ENCODE results near the gene CUL5. TPM values are rescaled to one million over a fixed set of nuclear protein-coding genes. Genes with fewer than 3 reads are reported as not detected.

Gene CUL5
- polyA plus RNA-seq, 1 donor (not counting 4 experiments of a cell fraction or from before 2014, with no cell fraction given) = 15.1 TPM

- H3K36me3 ChIP-seq (ENCODE audit: control insufficient read depth in 2 of 2, extremely low read depth in 1 of 2, insufficient read depth in 2 of 2, low read length in 2 of 2) = peaks cover 0 to 5% of the 10 kb centered on the region in 2 experiments
- no peak for FAIRE-seq
- H3K27ac ChIP-seq (ENCODE audit: control insufficient read depth, insufficient read depth, low read length) = no peak overlapping the region
- no peak overlapping the region for H3K4me3 ChIP-seq (ENCODE audit: control insufficient read depth in 2 of 3, extremely low read depth in 1 of 3, insufficient read depth in 2 of 3, low read depth in 1 of 3, low read length in 3 of 3)
- no peaks in the 10 kb centered on the region for H3K4me1 ChIP-seq (ENCODE audit: control insufficient read depth, extremely low read depth, insufficient read depth, low read length)
- H4K20me1 ChIP-seq (ENCODE audit: control insufficient read depth, extremely low read depth, insufficient read depth, low read length) = peaks cover 2% of the 10 kb centered on the region
- DNase-seq (ENCODE audit: low read depth, low spot score) = no peak
- H3K9me1 ChIP-seq (ENCODE audit: control insufficient read depth, extremely low read depth, insufficient read depth, low read length) = no peaks in the 10 kb centered on the region
- no peak for TF ChIP-seq CTCF (optimal IDR thresholded peaks at IDR 0.05 in 1 of 3, IDR thresholded peaks at IDR 0.05 in 1 of 3, conservative IDR thresholded peaks at IDR 0.05 in 1 of 3; ENCODE audit: extremely low read depth in 1 of 3, insufficient read depth in 2 of 3, low read length in 3 of 3)
- TF ChIP-seq EZH2 (IDR thresholded peaks at IDR 0.05; ENCODE audit: low read length) = no peak
- no peak overlapping the region for H3K4me2 ChIP-seq (ENCODE audit: control insufficient read depth, extremely low read depth, insufficient read depth, low read depth, low read length)
- H3K27me3 ChIP-seq (ENCODE audit: control insufficient read depth, extremely low read depth, insufficient read depth, low read length) = no peaks in the 10 kb centered on the region
- H3K9ac ChIP-seq (ENCODE audit: control insufficient read depth, extremely low read depth, insufficient read depth, low read length) = no peak overlapping the region
- H3K9me3 ChIP-seq (ENCODE audit: control insufficient read depth, low read depth, low read length) = no peaks in the 10 kb centered on the region
- dilution Hi-C loops (cut with MboI; ENCODE audit: extremely low pct_ligation_motif_present, low sequenced_read_pairs) = no loop called here
- peaks cover 2% of the 10 kb centered on the region for H3K79me2 ChIP-seq (ENCODE audit: control insufficient read depth, insufficient read depth, low read length)
- no peak overlapping the region for H2AFZ ChIP-seq (ENCODE audit: control insufficient read depth, low read length)
Observed at GRCh38 chr11:108069947-108070346, 61.2 kb downstream of the CUL5 start.

- no peaks in the 10 kb centered on the region for H3K79me2 ChIP-seq (ENCODE audit: control insufficient read depth, insufficient read depth, low read length)
- no peak overlapping the region for H3K9ac ChIP-seq (ENCODE audit: control insufficient read depth, extremely low read depth, insufficient read depth, low read length)
Observed at GRCh38 chr11:108084811-108085210, 76.1 kb downstream of the CUL5 start.

More at GRCh38 chr11:108084811-108085210, 76.1 kb downstream of the CUL5 start:
- FAIRE-seq = no peak
- dilution Hi-C loops (cut with MboI; ENCODE audit: extremely low pct_ligation_motif_present, low sequenced_read_pairs) = no loop called here
- Histone ChIP-seq H3K4me2 (ENCODE audit: control insufficient read depth, extremely low read depth, insufficient read depth, low read depth, low read length) (no peak overlapping the region), H3K4me3 (ENCODE audit: control insufficient read depth in 2 of 3, extremely low read depth in 1 of 3, insufficient read depth in 2 of 3, low read depth in 1 of 3, low read length in 3 of 3) (no peak overlapping the region), H3K27me3 (ENCODE audit: control insufficient read depth, extremely low read depth, insufficient read depth, low read length) (no peaks in the 10 kb centered on the region), H3K9me3 (ENCODE audit: control insufficient read depth, low read depth, low read length) (no peaks in the 10 kb centered on the region), H2AFZ (ENCODE audit: control insufficient read depth, low read length) (no peak overlapping the region), H3K4me1 (ENCODE audit: control insufficient read depth, extremely low read depth, insufficient read depth, low read length) (no peaks in the 10 kb centered on the region), H3K27ac (ENCODE audit: control insufficient read depth, insufficient read depth, low read length) (no peak overlapping the region), H3K9me1 (ENCODE audit: control insufficient read depth, extremely low read depth, insufficient read depth, low read length) (no peaks in the 10 kb centered on the region), H4K20me1 (ENCODE audit: control insufficient read depth, extremely low read depth, insufficient read depth, low read length) (no peaks in the 10 kb centered on the region), H3K36me3 (ENCODE audit: control insufficient read depth in 2 of 2, extremely low read depth in 1 of 2, insufficient read depth in 2 of 2, low read length in 2 of 2) (peaks cover 4 to 5% of the 10 kb centered on the region in 2 experiments)
- TF ChIP-seq CTCF (optimal IDR thresholded peaks at IDR 0.05 in 1 of 3, IDR thresholded peaks at IDR 0.05 in 1 of 3, conservative IDR thresholded peaks at IDR 0.05 in 1 of 3; ENCODE audit: extremely low read depth in 1 of 3, insufficient read depth in 2 of 3, low read length in 3 of 3) (no peak), EZH2 (IDR thresholded peaks at IDR 0.05; ENCODE audit: low read length) (no peak)
- no peak for DNase-seq (ENCODE audit: low read depth, low spot score)
